ENCODE data around the gene WASHC4.
"Not testable (repeated sequence)": the region's sequence is repeated elsewhere in the genome, so short reads cannot be mapped to it uniquely, and the experiment has no call there.

Gene WASHC4

GRCh38 chr12:105164068-105164467 is 56.5 kb downstream of the WASHC4 start:
- no peak for DNase-seq (ENCODE audit: low spot score)

- no peak for DNase-seq (ENCODE audit: low spot score)
Measured at GRCh38 chr12:105166736-105167135, 59.2 kb downstream of the WASHC4 start.

GRCh38 chr12:105167346-105167745 is 59.8 kb downstream of the WASHC4 start:
- DNase-seq (ENCODE audit: low spot score), result no peak

GRCh38 chr12:105168006-105168405 is 60.5 kb downstream of the WASHC4 start:
- DNase-seq (ENCODE audit: low spot score), result no peak

- no peak for DNase-seq (ENCODE audit: low spot score)
Measured at GRCh38 chr12:105170139-105170538, 62.6 kb downstream of the WASHC4 start.

GRCh38 chr12:105171691-105172436 is 64.3 kb downstream of the WASHC4 start:
- no peak for DNase-seq (ENCODE audit: low spot score)

GRCh38 chr12:105175397-105175990 is 68.0 kb downstream of the WASHC4 start:
- DNase-seq (ENCODE audit: low spot score), result no peak

- no peak for DNase-seq (ENCODE audit: low spot score)
Measured at GRCh38 chr12:105177208-105177607, 69.7 kb downstream of the WASHC4 start.

- DNase-seq (ENCODE audit: low spot score), result not testable (repeated sequence)
Measured at GRCh38 chr12:105179114-105179513, 71.6 kb downstream of the WASHC4 start.

GRCh38 chr12:105183406-105183805 is 75.9 kb downstream of the WASHC4 start:
- not testable (repeated sequence) for DNase-seq (ENCODE audit: low spot score)

GRCh38 chr12:105183976-105184375 is 76.4 kb downstream of the WASHC4 start:
- not testable (repeated sequence) for DNase-seq (ENCODE audit: low spot score)

- DNase-seq (ENCODE audit: low spot score), result no peak
Measured at GRCh38 chr12:105189293-105189692, 81.8 kb downstream of the WASHC4 start.

GRCh38 chr12:105190530-105190929 is 83.0 kb downstream of the WASHC4 start:
- no peak for DNase-seq (ENCODE audit: low spot score)

GRCh38 chr12:105192624-105193225 is 85.2 kb downstream of the WASHC4 start:
- no peak for DNase-seq (ENCODE audit: low spot score)

- no peak for DNase-seq (ENCODE audit: low spot score)
Measured at GRCh38 chr12:105194947-105195346, 87.4 kb downstream of the WASHC4 start.

GRCh38 chr12:105196090-105196489 is 88.6 kb downstream of the WASHC4 start:
- no peak for DNase-seq (ENCODE audit: low spot score)

GRCh38 chr12:105198961-105199360 is 91.4 kb downstream of the WASHC4 start:
- DNase-seq (ENCODE audit: low spot score), result no peak

GRCh38 chr12:105200385-105200784 is 92.9 kb downstream of the WASHC4 start:
- DNase-seq (ENCODE audit: low spot score), result no peak

GRCh38 chr12:105201299-105201698 is 93.8 kb downstream of the WASHC4 start:
- no peak for DNase-seq (ENCODE audit: low spot score)

GRCh38 chr12:105202202-105202601 is 94.7 kb downstream of the WASHC4 start:
- no peak for DNase-seq (ENCODE audit: low spot score)

GRCh38 chr12:105204127-105204526 is 96.6 kb downstream of the WASHC4 start:
- no peak for DNase-seq (ENCODE audit: low spot score)

GRCh38 chr12:105204916-105205315 is 97.4 kb downstream of the WASHC4 start:
- DNase-seq (ENCODE audit: low spot score), result no peak

- no peak for DNase-seq (ENCODE audit: low spot score)
Measured at GRCh38 chr12:105205322-105206048, 98.0 kb downstream of the WASHC4 start.

Measured in LoVo (cell line).